GM21717 (cell line): ENCODE measurements around the gene TIAM1.

Source experiments
- ATAC-seq: cut with Tn5 transposase; IDR thresholded peaks from one replicate; pipeline ENCODE4 v1.9.1; 2021; ENCODE audit warnings: mild to moderate bottlenecking, moderate library complexity; ENCODE audit not compliant: unreplicated experiment

TIAM1 gene

DNA sequence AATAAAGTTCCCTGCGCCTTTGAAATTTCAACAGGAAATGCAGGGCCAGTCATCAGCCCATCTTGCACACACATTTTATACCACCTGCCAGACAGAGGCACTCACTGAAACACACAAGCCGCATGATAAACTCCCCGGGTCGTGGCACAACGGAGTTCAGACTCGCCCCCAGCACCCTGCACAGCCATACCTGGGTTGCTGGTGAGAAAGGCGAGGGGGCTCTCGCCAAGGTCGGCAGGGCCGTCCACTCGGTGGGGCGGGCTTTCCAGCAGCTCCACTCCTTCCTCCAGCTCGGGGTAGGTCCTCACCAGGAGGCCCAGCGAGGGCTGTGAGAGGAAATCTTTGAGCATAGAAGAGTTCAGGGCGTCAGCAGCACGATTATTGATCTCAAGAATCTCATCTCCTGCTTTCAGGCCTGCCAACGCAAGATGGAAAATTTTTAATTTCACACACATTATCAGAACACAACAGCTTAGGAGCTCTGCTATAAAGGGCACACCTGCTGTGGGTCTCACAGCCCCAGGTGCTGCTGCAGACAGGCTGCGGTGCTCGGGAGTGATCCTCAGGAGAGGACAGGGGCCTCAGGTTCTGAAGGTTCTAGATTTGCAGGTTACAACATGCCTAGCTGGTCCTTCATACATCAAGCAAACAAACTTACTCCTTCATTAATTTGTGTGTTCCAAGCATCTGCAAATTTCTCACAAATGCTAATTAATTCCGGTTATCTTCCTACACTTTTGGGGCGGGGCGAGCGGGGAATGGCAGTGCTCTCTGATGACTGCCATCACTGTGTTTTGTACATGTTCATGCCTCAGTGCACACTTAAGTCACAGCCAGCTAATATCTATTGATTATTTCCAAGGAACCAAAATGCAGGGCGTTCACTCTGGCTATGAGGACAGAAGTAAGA lies 161.6 kb downstream of the TIAM1 start:
- ATAC-seq, result no peak

- no peak for ATAC-seq
Measured at GRCh38 chr21:31181082-31181750, 162.8 kb downstream of the TIAM1 start.

DNA sequence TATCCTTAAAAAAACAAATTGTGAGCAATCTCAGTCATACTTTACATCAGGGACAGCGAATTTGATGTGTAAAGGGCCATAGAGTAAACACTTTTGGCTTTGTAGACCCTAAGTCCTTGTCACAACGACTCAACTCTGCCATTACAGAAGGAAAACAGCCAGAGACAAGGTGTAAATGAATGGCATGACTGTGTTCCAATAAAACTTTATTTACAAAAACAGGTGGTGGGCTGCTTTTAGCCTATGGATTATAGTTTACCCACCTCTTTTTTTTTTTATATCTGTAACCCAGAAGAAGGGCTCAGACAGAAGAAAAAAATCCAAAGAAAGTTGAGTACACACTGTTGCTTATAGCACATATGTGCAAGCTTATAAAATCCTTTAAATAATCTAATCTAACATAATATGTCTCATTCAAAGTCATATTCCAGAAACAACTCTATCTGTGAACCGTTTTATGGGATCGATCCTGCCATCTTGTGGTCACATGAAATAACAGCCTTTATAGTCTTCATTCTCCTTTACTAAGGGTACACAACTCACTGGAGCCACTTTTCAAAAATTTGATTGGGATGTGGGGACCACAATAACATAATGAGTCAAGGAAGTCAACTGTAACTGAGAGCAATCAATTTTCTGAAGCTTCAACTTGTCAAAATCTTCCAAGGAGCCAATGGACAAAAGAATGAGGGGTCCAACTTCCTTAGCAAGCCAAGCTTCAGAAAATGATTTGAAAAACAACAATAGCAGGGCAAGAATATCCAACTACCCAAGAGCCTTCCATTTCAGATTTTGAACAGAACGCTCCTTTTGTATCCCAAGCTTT lies 163.6 kb downstream of the TIAM1 start:
- no peak for ATAC-seq

DNA sequence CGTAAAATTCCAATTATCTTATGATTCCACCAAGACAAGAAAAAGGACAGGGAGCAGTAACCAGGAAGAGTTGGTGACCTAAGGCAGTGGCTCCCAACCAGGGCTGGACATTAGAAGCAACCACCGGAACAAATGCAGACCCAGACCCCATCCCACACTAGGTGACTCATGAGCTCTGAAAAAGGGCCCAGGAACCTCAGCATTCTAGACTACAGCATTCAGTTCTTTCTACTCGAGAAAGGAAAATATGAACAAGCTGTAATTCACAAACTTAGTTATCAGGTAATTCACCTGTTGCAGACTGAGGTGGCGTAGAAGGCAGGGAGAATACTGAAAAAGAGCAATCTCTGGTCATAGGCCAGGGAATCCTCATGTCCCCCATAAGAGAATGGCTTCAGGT lies 167.3 kb downstream of the TIAM1 start:
- ATAC-seq, result no peak

GRCh38 chr21:31176080-31176551 lies 167.9 kb downstream of the TIAM1 start:
- no peak for ATAC-seq

GRCh38 chr21:31173881-31174555 lies 170.0 kb downstream of the TIAM1 start:
- ATAC-seq, result no peak

- ATAC-seq, result no peak
Measured at GRCh38 chr21:31172328-31172727, 171.7 kb downstream of the TIAM1 start.

DNA sequence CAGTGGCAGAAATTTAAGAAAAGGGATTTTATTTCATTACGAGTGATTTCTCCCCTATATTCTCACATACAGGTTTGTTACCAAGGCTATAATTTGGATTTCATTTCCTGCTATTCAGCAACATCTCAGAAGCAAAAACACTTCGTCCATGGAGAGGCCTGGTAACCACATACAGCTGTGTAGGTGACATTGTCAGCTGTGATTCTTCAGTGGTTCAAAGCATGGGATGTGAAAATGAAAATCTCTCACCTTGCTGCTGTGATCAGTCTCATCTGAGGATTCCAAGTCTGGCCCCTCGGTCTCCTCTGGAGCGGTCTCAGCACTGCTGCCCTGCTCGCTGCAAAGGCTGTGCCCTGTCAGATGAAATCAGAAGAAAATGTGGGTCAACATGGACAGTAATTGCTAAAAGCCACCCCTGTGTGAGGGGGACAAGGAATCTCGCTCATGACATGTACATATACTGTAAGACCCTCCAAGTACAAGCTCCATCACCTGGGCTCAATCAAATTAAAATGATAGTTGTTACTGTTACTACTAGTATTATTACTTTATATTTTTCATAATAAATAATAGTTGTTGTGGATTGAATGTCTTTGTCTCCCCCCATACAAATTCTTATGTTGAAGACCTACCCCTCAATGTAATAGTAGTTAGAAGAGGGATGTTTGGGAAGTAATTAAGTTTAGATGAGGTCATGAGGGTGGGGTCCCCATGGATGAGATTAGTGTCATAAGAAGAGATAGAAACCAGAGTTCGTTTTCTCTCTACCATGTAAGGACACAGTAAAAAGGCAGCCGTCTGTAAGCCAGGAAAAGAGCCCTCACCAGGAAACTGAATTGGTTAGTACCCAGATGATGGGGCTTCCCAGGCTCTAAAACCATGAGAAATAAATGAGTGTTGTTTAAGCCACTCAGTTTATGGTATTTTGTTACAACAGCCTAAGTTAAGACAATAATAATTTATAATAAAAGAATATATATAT lies 179.1 kb downstream of the TIAM1 start:
- ATAC-seq, result no peak

DNA sequence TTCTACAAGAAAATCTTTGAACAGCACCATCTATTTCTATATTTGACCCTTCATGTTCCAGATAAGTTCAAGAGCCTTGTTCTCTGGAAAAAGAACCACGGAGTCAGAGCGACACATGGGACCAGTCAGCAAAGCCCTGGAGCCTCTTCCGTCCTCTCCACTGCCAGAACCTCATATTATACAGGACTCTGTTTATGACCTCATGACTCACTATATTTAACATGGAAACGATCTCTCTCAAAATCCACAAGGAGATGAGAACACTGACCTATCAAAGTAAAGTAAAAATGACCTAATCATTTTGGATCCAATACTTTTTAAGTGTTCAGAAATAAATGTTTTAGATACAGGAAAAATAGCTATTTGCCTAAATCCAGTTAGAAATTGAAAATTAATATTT lies 181.2 kb downstream of the TIAM1 start:
- no peak for ATAC-seq

GRCh38 chr21:31162079-31162699 lies 181.9 kb downstream of the TIAM1 start:
- ATAC-seq, result no peak

GRCh38 chr21:31161157-31161556 lies 182.9 kb downstream of the TIAM1 start:
- ATAC-seq, result no peak

DNA sequence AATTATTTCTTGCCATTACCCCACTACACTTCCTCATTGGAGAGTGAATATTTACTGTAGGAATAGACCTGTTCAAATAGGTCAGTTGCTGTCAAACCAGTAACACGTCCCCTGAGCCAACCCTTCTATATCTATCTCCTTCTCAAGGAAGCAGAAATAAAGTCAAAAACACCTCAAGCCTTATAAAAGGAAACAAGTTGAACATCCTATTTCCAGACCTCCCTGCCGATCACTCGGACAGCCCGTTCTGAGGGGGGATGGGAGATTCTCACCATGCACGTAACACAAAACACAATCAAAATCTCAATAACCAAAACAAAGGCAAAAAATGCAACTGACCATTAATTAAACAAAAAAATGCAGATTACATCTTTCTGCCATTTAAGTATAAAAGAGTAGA lies 184.3 kb downstream of the TIAM1 start:
- no peak for ATAC-seq

DNA sequence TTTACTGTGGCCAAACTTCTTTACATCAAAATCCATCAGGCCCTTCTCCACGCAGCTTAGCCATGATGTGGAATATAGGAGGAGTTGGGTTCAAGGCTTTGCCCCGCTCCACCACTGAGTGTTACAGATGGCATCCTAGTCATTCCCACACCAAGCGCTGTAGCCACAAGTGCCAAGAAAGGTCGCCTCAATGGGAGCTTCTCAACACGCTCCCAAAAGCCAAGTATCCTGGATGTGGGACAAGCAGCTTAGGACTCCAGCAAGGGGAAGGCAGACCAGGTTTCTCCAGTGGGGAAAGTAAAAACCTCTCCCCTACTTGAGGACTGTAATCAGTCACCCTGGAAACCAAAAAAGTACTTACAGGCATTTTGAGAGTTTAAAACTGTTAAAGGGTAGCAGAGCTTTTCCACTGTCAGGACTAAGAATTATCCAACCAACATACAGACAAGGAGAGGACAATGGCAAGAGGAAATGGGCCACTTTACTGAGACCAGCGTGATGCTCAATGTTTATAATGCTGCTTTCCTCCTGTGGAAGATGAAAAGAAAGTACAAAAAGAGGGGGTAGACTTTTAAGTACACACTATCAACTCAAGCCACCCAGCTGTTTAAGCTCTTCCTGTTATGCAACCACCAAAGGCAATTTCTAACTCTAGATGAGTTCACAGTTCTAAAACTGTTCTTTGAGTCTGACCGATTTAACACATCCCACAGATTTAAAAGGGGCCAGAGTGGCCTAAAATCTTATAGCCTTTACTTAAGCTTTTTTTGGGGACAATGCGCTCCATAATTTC lies 185.1 kb downstream of the TIAM1 start:
- no peak for ATAC-seq

- no peak for ATAC-seq
Measured at GRCh38 chr21:31157756-31158155, 186.3 kb downstream of the TIAM1 start.

- ATAC-seq, result no peak
Measured at GRCh38 chr21:31156662-31157061, 187.4 kb downstream of the TIAM1 start.

- no peak for ATAC-seq
Measured at GRCh38 chr21:31156169-31156568, 187.9 kb downstream of the TIAM1 start.

- ATAC-seq, result no peak
Measured at GRCh38 chr21:31151156-31152045, 192.7 kb downstream of the TIAM1 start.
